Peyer's patch (tissue), 4 donors: Measurements from ENCODE around the gene IMMP2L. TPM values are rescaled to one million over a fixed set of nuclear protein-coding genes. Genes with fewer than 3 reads are reported as not detected.

ENCODE experiments used
- DNase-seq, 3 donors: peaks; one replicate each; pipeline ENCODE4 v3.0.0-alpha.2; 2017 to 2019
- H3K27ac ChIP-seq, 4 donors: fragments of 200-600 bp; sonication (generic); one replicate each; pipeline ENCODE4 v1.5.1; 2016 to 2019
- H3K27me3 ChIP-seq, 2 donors: fragments of 200-600 bp; sonication (generic); one replicate each; pipeline ENCODE4 v1.5.1; 2019
- H3K36me3 ChIP-seq, 3 donors: fragments of 200-600 bp; sonication (generic); one replicate each; pipeline ENCODE4 v1.5.1; 2016 to 2019
- H3K4me1 ChIP-seq, 4 donors: fragments of 200-600 bp; sonication (generic); one replicate each; pipeline ENCODE4 v1.5.1; 2016 to 2019
- H3K4me3 ChIP-seq, 4 donors: fragments of 200-600 bp; sonication (generic); 1 replicate in 3 of 4; 2 replicates in 1 of 4; pipeline ENCODE4 v1.5.1; 2016 to 2019; ENCODE audit warnings: mild to moderate bottlenecking in 1 of 4
- H3K9me3 ChIP-seq, 4 donors: fragments of 200-600 bp; sonication (generic); one replicate each; pipeline ENCODE4 v1.5.1; 2016 to 2019; ENCODE audit warnings: mild to moderate bottlenecking in 1 of 4
- CTCF ChIP-seq, 6 experiments: fragments of 450-650 bp in 4 of 6; fragments of 200-600 bp in 2 of 6; sonication (generic) in 1 of 6; IDR thresholded peaks; one replicate each; pipeline ENCODE4 v1.5.1; 2017 to 2019; ENCODE audit warnings: antibody characterized with exemption in 6 of 6, mild to moderate bottlenecking in 3 of 6, moderate library complexity in 1 of 6
- POLR2A ChIP-seq, 2 donors: fragments of 450-650 bp; IDR thresholded peaks; one replicate each; pipeline ENCODE4 v1.5.1; 2017; ENCODE audit warnings: antibody characterized with exemption in 2 of 2, mild to moderate bottlenecking in 2 of 2, moderate library complexity in 2 of 2
- total RNA-seq, 4 donors: library from RNA; depleted of rRNA; stranded (reverse); fragments of >200 nt; gene quantifications; one replicate each; pipeline ENCODE4 v1.1.0, GENCODE V29; 2016

IMMP2L gene
- total RNA-seq, 4 donors from 2014 or later, result 5.1 to 16.5 (median 10.9) TPM

- H3K9me3 ChIP-seq, result no peaks in the 10 kb centered on the region
- no peak for TF ChIP-seq POLR2A (IDR thresholded peaks at IDR 0.05)
- TF ChIP-seq CTCF (IDR thresholded peaks at IDR 0.05), result no peak
Observed at GRCh38 chr7:111184987-111185386, 377.3 kb downstream of the IMMP2L start.

DNA sequence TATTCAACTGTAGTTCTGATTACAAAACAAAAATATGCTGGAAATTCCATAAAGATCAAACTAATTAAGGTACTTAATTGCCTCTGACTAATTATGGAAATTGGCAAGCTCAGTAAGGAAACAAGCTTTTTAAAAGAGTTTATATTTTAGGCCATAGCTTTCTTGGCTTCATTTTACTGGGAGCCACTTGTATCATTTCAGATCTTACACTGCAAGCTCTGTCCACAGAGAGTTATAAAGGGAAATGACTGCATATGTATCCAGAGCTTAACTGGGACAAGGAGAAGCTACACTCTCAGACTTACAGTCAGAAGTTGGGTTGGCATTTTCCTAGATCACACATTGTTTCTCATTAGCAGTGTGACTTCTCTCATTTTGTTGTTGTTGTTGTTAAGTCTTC is 379.0 kb downstream of the IMMP2L start:
- H3K36me3 ChIP-seq, result no peaks in the 10 kb centered on the region
- no peaks in the 10 kb centered on the region for H3K4me1 ChIP-seq
- TF ChIP-seq CTCF (IDR thresholded peaks at IDR 0.05) (no peak), POLR2A (IDR thresholded peaks at IDR 0.05) (no peak)
- no peak overlapping the region for H3K4me3 ChIP-seq
- DNase-seq, result no peak
- no peaks in the 10 kb centered on the region for H3K27me3 ChIP-seq
- no peak overlapping the region for H3K27ac ChIP-seq
- peaks cover 0 to 7% (median 0%) of the 10 kb centered on the region in 4 donors for H3K9me3 ChIP-seq

More at GRCh38 chr7:111184987-111185386, 377.3 kb downstream of the IMMP2L start:
- Histone ChIP-seq H3K4me3 (no peak overlapping the region), H3K4me1 (no peaks in the 10 kb centered on the region), H3K27me3 (no peaks in the 10 kb centered on the region), H3K27ac (no peak overlapping the region), H3K36me3 (no peaks in the 10 kb centered on the region)
- no peak for DNase-seq

- no peak for DNase-seq
- Histone ChIP-seq H3K4me1 (no peaks in the 10 kb centered on the region), H3K27me3 (no peaks in the 10 kb centered on the region), H3K4me3 (no peak overlapping the region), H3K36me3 (no peaks in the 10 kb centered on the region), H3K27ac (no peak overlapping the region), H3K9me3 (peaks cover 0 to 7% (median 0%) of the 10 kb centered on the region in 4 donors)
- TF ChIP-seq POLR2A (IDR thresholded peaks at IDR 0.05) (no peak), CTCF (IDR thresholded peaks at IDR 0.05) (no peak)
Observed at GRCh38 chr7:111180338-111180737, 382.0 kb downstream of the IMMP2L start.

DNA sequence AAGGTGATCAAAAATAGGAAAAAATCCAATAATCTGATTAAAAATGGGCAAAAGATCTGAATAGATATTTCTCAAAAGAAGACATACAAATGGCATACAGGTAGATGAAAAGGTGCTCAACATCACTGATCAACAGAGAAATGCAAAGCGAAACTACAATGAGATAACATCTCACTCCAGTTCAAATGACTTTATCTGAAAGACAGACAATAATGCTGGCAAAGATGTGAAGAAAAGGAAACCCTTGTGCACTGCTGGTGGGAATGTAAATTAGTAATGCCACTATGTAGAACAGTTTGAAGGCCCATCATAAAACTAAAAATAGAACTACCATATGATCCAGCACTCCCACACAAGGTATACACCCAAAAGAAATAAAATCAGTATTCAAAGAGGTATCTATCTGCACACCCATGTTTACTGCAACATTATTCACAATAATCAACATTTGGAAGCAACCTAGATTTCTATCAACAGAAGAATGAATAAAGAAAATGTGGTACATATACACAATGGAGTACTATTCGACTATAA is 386.3 kb downstream of the IMMP2L start:
- TF ChIP-seq CTCF (IDR thresholded peaks at IDR 0.05) (no peak), POLR2A (IDR thresholded peaks at IDR 0.05) (no peak)
- no peak overlapping the region for H3K27ac ChIP-seq
- peaks cover 0 to 7% (median 0%) of the 10 kb centered on the region in 4 donors for H3K9me3 ChIP-seq
- H3K4me3 ChIP-seq, result no peak overlapping the region
- H3K4me1 ChIP-seq, result no peaks in the 10 kb centered on the region
- H3K36me3 ChIP-seq, result no peaks in the 10 kb centered on the region
- no peak for DNase-seq
- H3K27me3 ChIP-seq, result no peaks in the 10 kb centered on the region

GRCh38 chr7:111174510-111174909 is 387.8 kb downstream of the IMMP2L start:
- DNase-seq, result no peak
- H3K4me3 ChIP-seq, result no peak overlapping the region
- H3K9me3 ChIP-seq, result peaks cover 0 to 7% (median 0%) of the 10 kb centered on the region in 4 donors
- no peaks in the 10 kb centered on the region for H3K4me1 ChIP-seq
- H3K27me3 ChIP-seq, result no peaks in the 10 kb centered on the region
- H3K36me3 ChIP-seq, result no peaks in the 10 kb centered on the region
- TF ChIP-seq POLR2A (IDR thresholded peaks at IDR 0.05) (no peak), CTCF (IDR thresholded peaks at IDR 0.05) (no peak)
- H3K27ac ChIP-seq, result no peak overlapping the region

GRCh38 chr7:111173990-111174389 is 388.3 kb downstream of the IMMP2L start:
- no peaks in the 10 kb centered on the region for H3K27me3 ChIP-seq
- no peak for DNase-seq
- no peak overlapping the region for H3K27ac ChIP-seq
- H3K9me3 ChIP-seq, result peaks cover 0 to 2% (median 0%) of the 10 kb centered on the region in 4 donors
- no peak for TF ChIP-seq POLR2A (IDR thresholded peaks at IDR 0.05)
- no peak overlapping the region for H3K4me3 ChIP-seq
- no peaks in the 10 kb centered on the region for H3K36me3 ChIP-seq
- H3K4me1 ChIP-seq, result no peaks in the 10 kb centered on the region
